Measurements from ENCODE around the gene KCNT2. TPM values are rescaled to one million over a fixed set of nuclear protein-coding genes. Genes with fewer than 3 reads are reported as not detected.
A peak's percentile ranks its signal among the peaks of the same experiment; 100 is the strongest.

Gene KCNT2
- total RNA-seq, 6 donors from 2014 or later, result 2.7 to 9.9 (median 5.9) TPM

DNA sequence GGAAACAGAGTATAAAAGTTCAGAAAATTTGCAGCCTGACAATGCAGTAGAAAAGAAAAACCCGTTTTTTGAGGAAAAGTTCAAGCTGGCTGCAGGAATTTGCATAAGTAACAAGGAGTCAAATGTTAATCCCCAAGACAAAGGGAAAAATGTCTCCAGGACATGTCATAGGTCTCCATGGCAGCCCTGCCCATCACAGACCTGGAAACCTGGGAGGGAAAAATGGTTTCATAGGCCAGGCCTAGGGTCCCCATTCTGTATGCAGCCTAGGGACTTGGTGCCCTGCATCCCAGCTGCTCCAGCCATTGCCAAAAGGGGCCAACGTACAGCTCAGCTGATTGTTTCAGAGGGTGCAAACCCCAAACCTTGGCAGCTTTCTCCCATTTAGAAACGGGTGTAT lies 3.6 kb upstream of the KCNT2 start:
- Histone ChIP-seq H3K4me1 (peaks cover 0 to 7% (median 0%) of the 10 kb centered on the region in 4 donors), H3K36me3 (no peaks in the 10 kb centered on the region), H3K27me3 (no peaks in the 10 kb centered on the region), H3K4me3 (no peak overlapping the region), H3K9me3 (no peaks in the 10 kb centered on the region), H3K27ac (no peak overlapping the region)
- 77 to 87% methylated on average over 2 to 3 of the region's 3 CpGs for WGBS, 2 donors
- no peak for ATAC-seq (ENCODE audit: low FRiP score in 2 of 2)
- no peak for DNase-seq
- no peak for TF ChIP-seq EP300 (IDR thresholded peaks at IDR 0.05)
- no peak for TF ChIP-seq POLR2A (IDR thresholded peaks at IDR 0.05)
- no peak for TF ChIP-seq POLR2AphosphoS5 (IDR thresholded peaks at IDR 0.05)
- no peak for TF ChIP-seq CTCF (IDR thresholded peaks at IDR 0.05)

- peak overlapping the region in 2 of 4 donors; percentile 55 to 57 for H3K4me3 ChIP-seq
- H3K9me3 ChIP-seq, result no peaks in the 10 kb centered on the region
- H3K27ac ChIP-seq, result peak overlapping the region in 3 of 4 donors; percentile 54 to 73 (median 70)
- H3K4me1 ChIP-seq, result peaks cover 0 to 7% (median 0%) of the 10 kb centered on the region in 4 donors
- TF ChIP-seq EP300 (IDR thresholded peaks at IDR 0.05), result no peak
- no peak for TF ChIP-seq CTCF (IDR thresholded peaks at IDR 0.05)
- no peak for TF ChIP-seq POLR2AphosphoS5 (IDR thresholded peaks at IDR 0.05)
- TF ChIP-seq POLR2A (IDR thresholded peaks at IDR 0.05), result no peak
- DNase-seq (no peak), ATAC-seq (ENCODE audit: low FRiP score in 2 of 2) (no peak)
- no peaks in the 10 kb centered on the region for H3K27me3 ChIP-seq
- no peaks in the 10 kb centered on the region for H3K36me3 ChIP-seq
- 29 to 33% methylated on average over 10 of the region's 10 CpGs for WGBS, 2 donors
Observed at GRCh38 chr1:196609370-196609737, 1.1 kb upstream of the KCNT2 start.

DNA sequence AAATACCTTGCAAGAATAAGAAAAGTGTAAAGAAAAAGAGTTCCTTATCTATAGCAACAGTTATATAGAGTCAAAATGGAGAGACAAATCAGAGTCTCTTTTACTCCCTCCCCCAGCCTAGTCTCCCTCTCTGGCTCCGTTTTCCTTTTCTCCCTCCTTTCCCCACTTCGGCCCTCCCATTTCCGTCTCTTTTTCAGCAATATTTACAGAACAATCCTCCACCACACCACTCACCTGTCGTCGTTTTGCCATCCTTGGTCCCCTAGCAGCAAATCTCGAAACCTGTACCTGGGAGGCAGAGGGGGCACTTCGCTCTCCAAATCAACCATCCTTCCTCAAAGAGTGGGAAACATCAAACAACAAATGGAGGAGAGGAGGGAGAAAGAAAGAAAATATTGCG lies 259 bp downstream of the KCNT2 start:
- H3K36me3 ChIP-seq, result no peaks in the 10 kb centered on the region
- no peak for DNase-seq
- peak in 1 of 2 donors; percentile 4 for ATAC-seq (ENCODE audit: low FRiP score in 2 of 2)
- peak overlapping the region in 3 of 4 donors; percentile 54 to 73 (median 70) for H3K27ac ChIP-seq
- WGBS, 2 donors, result 1% methylated on average over 8 of the region's 8 CpGs
- H3K4me1 ChIP-seq, result peaks cover 0 to 7% (median 0%) of the 10 kb centered on the region in 4 donors
- no peaks in the 10 kb centered on the region for H3K27me3 ChIP-seq
- no peak for TF ChIP-seq CTCF (IDR thresholded peaks at IDR 0.05)
- no peak for TF ChIP-seq POLR2A (IDR thresholded peaks at IDR 0.05)
- TF ChIP-seq EP300 (IDR thresholded peaks at IDR 0.05), result no peak
- TF ChIP-seq POLR2AphosphoS5 (IDR thresholded peaks at IDR 0.05), result no peak
- peak overlapping the region; percentile 2 to 57 (median 50) for H3K4me3 ChIP-seq
- H3K9me3 ChIP-seq, result no peaks in the 10 kb centered on the region

DNA sequence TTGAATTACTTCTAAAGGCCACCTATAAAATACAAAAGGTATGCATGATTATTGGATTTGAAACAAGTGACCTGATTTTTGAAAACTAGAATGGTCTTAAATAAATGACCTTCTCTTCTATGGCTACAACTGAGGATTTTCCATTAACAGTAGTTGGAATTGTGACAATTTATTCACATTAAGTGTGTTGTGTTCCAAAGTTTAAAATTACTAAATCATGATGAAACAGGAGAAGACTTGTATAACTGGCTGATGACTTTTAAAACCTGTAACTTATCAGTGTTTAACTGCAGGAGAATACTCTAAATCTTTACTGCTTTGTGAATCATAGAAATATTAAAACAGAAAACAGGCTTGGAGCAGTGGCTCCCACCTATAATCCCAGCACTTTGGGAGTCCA lies 4.6 kb downstream of the KCNT2 start:
- H3K36me3 ChIP-seq, result no peaks in the 10 kb centered on the region
- H3K4me3 ChIP-seq, result no peak overlapping the region
- H3K4me1 ChIP-seq, result peaks cover 0 to 7% (median 0%) of the 10 kb centered on the region in 4 donors
- TF ChIP-seq EP300 (IDR thresholded peaks at IDR 0.05) (no peak), CTCF (IDR thresholded peaks at IDR 0.05) (no peak), POLR2A (IDR thresholded peaks at IDR 0.05) (no peak), POLR2AphosphoS5 (IDR thresholded peaks at IDR 0.05) (no peak)
- H3K9me3 ChIP-seq, result no peaks in the 10 kb centered on the region
- ATAC-seq (ENCODE audit: low FRiP score in 2 of 2) (no peak), DNase-seq (no peak)
- no peak overlapping the region for H3K27ac ChIP-seq
- no peaks in the 10 kb centered on the region for H3K27me3 ChIP-seq

- Histone ChIP-seq H3K9me3 (no peaks in the 10 kb centered on the region), H3K27ac (no peak overlapping the region), H3K4me1 (no peaks in the 10 kb centered on the region), H3K4me3 (no peak overlapping the region), H3K36me3 (no peaks in the 10 kb centered on the region), H3K27me3 (no peaks in the 10 kb centered on the region)
- 57 to 58% methylated on average over 2 of the region's 2 CpGs for WGBS, 2 donors
- TF ChIP-seq POLR2A (IDR thresholded peaks at IDR 0.05) (no peak), POLR2AphosphoS5 (IDR thresholded peaks at IDR 0.05) (no peak), CTCF (IDR thresholded peaks at IDR 0.05) (no peak), EP300 (IDR thresholded peaks at IDR 0.05) (no peak)
- no peak for ATAC-seq (ENCODE audit: low FRiP score in 2 of 2)
- no peak for DNase-seq
Observed at GRCh38 chr1:196598942-196599748, 9.1 kb downstream of the KCNT2 start.
